GM19395 (cell line): ENCODE results near the gene DIPK1B.

Experiments
- ATAC-seq: cut with Tn5 transposase; IDR thresholded peaks from one replicate; pipeline ENCODE4 v1.9.1; 2021; ENCODE audit warnings: mild to moderate bottlenecking, moderate library complexity; ENCODE audit not compliant: unreplicated experiment

The DIPK1B gene

DNA sequence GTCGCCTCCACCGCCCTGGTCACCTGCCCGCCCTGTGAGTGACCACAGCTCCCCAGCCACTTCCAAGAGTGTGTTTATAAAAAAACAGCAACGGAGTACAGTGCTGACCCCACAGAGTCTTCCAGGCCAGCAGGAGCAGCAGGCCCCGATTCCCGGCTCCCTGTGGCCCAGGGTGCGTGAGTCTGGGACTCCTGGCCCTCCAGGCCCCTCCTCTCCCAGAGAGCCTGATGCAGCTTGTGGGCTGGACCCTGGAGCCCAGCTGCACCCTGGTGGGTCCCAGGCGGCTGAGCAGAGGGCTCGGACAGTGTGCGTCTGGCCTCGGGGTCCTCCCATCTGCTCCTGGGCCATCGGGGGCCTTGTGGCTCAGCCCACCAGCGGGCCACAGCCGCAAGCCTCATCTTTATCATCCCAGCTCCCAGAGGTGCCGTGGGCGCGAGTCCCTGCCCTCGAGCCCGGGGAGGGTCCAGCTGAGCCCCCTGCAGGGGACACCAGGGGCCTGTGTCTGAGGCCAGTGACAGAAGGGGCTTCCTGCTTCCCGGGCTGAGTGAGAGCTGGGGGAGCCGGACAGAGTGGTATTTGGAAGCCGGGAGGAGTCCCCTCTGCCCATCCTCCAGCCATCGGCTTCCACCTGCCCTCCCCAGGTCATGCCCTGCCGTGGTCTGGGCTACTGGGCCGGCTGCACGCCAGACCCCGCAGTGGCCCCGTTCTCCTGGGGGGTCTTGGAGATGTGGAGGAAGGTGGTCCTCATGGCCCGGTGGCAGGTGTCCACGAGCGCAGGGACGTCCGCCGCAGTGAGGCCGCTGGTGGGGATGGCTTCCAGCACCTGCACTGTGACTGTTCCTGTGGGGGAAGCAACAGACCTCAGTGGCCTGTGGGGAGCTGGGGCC lies 39.0 kb upstream of the DIPK1B start:
- ATAC-seq = no peak

DNA sequence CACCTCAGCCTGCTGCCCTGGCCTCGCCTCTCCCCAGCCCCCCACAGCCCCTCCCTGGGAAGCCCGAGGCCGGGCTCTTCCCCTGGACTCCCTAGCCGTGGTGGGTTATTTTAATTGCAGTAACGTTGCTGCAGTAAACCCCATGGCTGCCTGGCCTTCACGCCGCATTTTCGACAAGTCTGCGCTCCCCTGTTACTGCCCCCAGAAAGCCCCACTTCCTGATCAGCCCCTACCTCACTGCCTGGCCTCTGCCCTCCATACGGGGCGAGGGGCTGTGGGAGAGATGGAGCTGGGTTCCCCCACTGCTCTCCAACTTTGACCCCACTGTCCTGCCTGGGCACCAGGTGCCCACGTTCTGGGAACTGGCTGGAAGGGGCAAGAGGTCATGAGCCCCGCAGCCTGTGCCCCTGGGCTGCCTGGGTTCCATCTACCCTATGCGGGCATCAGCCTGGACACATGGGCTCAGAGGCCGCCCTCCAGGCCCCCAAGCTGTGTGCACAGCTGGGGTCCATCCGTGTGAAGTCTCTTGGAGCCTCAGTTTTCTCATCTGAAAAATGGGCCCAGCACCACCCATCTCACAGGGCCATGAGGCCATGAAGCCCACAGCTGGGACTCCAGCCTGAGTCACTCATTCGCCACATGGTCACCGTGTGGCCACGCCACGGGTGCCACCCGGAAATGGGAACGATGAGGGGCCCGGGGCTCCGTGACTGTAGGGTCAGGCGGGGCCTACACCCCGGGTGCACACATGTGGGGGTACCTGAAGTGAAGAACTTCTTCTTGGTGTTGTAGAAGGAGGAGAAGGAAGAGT lies 38.2 kb upstream of the DIPK1B start:
- ATAC-seq = no peak

DNA sequence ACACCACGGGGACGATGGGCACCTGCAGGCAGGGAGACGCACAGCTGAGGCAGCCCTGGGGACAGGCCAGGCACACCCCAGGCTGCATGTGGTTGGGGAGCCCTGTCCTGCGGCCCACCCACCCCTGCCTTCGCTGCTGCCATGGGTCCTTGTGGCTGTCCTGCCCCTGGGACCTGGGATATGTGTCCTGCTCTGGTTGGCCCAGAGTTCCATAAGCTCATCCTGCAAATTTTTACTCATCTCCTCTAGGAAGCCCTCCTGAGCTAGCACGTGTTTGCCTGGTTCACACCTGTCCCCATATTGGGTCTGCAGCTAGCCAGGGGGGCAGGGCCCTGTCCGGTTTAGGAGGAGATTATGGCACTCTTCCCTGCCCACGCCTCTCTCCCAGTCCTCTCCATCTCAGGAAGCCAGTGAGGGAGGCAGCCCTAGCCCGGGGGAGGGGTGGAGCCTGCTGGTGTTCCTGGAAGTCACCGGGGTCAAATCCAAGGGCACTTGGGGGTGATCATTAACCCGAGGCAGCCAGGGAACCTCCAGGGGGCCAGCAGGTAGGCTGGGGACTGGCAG lies 37.5 kb upstream of the DIPK1B start:
- ATAC-seq = no peak

DNA sequence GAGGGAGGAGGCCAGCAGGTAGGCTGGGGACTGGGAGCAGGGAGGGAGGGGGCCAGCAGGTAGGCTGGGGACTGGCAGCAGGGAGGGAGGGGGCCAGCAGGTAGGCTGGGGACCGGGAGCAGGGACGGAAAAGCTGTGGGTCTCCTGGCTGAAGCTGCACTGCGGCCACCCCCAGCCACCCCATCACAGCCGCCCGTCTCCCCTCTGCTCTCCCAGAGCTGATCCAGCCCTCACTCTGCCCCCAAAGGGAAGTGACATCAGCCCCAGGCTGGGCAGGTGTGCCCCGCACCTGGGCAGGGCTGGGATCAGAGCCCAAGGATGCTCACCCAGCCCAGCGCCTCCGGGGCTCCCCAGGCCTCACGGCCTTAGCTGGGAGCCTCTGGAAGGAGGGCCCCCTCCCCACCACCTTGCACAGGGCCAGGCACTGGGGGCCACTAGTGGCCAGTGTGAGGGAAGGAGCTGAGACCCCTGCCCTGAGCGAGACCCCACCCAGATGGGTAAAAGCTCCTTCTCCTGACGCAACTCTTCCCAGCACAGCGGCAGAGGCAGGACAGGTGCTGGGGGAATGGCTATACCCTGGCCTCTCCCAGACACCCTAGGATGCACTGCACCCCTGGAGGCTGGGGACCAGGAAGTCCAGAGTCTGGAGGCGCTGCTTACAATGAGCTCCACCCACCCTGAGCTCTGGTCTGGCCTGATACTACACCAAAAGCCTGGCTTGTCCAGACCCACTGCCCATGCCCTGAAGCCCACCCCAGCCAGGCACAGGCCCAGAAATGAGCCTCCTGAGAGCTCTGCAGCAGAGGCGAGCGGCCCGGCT lies 36.7 kb upstream of the DIPK1B start:
- ATAC-seq = no peak

DNA sequence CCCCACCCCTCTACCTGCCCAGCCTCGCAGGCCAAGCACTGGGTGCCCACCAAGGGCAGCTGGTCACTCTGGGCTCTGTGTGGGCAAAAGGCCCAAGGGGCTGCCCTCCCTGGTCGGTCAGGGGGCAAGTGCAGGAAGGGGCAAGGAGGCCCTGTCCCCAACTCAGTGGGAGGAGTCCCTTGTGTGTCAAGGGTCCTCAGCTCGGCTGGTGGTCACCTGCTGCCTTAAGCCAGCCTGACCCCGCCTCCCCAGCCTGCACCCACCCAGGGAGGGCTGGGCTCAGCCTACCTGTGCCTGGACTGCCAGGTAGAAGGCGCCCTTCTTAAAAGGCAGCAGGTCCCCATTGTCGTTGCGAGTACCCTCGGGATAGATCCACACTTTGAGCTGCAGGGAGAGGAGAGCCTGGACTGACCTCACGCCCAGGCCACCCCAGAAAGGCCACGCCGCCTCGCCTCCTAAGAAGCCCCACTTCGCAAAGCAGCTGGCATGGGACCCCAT lies 36.0 kb upstream of the DIPK1B start:
- ATAC-seq = no peak

DNA sequence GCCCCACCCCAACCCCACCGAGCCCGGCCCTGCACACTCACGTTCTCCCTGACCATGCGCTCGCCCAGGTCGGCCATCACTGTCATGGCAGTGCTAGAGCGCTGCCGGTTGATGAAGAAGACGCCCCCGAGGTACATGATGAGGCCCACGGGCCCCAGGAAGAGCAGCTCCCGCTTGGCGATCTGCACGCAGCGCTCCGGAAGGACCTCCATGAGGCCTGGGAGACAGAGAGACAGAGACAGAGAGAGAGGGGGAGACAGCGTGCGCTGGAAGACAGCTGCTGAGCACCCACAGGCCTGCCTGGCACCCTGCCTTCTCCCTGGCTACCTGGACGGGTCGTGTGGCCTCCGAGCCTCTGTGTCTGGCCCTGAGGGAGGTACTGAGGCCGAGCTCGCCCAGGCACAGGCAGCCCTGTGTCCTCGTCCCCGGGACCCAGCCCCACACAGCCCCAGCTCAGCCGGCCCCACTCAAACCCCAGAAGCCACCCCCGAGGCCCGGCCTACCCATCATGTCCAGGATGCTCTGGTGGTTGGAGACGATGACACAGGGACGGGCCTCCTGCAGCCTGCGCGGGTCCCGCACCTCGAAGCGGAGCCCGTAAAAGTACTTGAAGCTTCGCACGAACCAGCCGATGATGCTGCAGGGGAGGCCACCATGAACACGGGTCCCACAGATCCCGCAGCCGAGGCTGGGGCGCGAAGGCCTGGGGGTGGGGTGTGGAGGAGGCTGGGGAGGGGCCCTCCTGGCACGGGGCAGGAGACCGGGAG lies 35.3 kb upstream of the DIPK1B start:
- ATAC-seq = no peak

DNA sequence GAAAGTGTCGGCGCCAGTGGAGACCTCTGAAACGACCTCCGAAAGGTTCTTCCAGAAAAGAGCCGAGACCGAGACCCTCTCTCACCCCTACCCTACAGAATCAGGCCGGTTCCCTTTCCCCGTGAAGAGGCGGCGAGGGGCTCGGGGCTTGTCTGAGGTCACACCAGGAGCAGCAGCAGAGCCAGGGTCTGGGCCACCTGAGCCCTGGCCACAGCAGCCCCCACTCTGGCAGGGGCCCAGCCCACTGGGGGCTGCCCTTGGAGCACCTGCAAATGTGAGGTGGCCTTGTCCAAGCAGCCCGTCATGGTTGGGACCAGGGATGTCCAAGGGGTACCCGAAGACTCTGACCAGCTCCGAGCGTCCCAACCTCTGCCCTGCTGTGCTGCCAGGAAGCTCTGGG lies 34.3 kb upstream of the DIPK1B start:
- no peak for ATAC-seq

DNA sequence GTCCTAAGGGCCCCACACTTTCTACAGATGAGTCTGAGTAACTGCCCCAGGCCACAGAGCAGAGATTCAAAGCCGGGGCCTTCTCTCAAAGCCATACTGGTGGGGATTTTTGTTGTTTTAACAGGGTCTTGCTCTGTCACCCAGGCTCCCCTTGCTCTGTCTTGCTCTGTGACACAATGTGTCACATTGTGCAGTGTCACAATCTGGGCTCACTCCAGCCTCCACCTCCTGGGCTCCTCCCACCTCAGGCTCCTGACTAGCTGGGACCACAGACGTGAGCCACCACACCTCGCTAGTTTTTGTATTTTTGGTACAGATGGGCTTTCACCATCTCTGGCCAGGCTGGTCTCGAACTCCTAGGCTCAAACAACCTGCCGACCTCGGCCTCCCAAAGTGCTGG lies 33.7 kb upstream of the DIPK1B start:
- no peak for ATAC-seq

DNA sequence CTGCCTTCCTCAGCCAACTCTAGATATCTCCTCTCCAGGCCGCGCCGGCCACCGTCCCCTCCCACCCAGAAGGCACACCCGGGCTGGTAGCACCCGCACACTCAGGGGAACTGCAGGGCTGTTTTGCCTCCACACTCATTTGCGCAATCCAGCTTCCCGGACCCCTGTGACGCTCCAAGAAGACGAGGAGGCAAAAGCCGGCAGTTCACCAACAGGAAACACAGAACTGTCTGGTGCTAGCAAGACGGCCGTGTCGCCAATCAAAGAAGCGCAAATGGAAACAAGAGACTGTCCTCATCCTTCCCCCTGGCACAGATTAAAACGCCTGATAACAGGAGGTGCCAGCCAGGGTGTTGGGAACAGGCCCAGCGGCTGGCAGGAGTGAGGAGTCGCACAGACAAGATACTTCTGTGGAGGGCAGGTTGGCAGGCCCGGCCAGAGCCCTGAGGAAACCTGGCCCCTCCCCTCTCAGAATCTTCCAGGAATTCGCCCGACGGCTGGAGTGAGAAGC lies 32.9 kb upstream of the DIPK1B start:
- ATAC-seq = no peak

DNA sequence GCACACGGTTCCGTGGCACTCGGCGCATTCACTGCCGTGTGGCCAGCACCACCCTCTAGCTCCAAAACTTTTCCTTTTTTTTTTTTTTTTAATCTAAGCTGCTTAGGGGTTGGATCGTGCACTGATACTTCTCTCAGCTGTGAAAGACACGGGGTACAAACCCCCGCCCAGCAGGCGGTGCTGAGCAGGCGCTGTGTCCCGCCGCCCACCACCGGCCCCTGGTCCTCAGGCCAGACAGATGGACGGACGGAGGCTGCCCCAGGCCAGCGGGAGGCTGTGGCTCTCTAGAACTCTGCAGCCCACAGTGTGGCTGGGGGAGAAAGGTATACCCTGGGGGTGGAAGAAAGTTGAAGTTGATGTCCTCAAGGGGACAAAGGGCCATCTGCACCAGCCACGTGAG lies 31.3 kb upstream of the DIPK1B start:
- ATAC-seq = no peak

DNA sequence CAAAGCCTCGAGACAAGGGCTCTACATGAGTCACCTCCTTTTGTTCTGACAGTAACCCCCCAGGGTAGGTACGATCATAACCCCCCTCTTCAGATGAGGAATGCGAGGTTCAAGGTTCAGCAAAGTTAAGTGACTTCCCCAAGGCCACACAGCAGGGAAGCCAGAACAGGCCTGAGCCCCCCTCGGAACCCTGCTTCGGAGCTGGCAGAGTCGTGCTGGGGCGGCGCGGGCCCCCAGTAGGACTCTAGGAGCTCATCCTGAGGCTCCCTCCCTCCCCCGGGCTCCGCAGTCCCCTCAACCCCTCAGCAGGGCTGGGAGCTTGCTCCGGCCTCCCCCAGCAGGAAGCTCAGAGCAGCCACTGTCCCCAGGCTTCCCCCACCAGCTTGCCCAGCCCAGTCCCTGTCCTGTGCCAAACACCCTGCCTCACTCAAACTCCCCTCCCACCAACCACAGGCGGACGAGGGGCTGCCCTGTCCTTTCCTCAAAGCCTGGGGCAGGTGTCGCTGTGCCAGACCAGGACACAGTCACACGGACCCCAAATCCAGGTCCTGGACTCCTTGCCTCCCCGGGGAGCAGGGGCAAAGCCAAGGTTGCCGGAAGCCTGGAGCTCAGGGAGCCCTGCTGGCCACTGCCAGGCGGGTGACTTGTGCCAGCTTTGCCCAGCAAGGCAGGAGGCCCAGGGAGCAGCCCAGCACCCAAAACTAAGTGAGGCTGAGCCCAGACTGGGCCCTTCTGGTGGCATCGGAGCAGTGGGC lies 30.2 kb upstream of the DIPK1B start:
- no peak for ATAC-seq

DNA sequence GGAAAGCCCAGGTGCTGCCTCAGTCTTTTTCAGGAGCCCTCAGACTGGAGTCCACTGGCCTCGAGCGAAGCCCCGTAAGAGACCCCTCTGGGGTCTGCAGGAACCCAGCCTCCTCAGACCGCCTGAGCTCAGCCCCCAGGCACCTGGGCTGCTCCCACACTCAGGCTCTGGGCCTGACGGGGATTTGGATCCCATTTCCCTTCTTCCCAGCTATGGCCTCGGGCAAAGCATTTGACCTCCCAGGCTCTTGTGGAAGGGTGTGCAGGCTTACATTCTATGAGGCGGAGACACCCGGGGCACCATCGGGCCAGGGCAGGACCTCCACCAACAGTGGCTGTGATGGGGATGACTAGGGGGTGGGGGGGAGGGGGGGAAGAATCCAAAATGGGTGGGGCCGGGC lies 29.7 kb upstream of the DIPK1B start:
- no peak for ATAC-seq

DNA sequence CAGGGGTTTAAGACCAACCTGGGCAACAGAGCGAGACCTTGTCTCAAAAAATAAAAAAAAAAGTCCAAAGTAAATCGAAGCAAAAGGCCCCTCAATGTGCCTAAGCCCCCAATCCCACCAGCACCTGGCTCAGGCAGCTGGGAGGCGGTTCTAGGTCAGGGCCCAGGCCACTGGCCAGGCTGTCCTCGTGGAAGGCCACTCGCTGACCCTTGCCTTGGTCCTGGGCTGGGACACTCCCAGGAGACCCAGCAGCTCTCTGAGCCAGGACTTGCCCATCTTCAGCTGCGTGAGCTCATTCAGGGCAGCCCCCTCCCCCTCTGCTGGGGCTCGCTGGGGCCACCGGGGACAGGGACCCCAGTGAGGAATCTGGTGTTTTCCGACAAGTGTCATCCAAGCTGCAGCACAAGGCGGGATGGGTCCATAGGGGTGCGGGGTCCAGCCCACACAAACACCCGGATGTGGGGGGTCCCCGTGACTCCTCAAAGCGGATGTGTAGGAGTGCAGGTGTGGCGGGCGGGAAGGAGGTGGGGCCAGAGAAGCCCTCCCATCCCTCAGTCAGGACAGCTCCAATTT lies 29.1 kb upstream of the DIPK1B start:
- no peak for ATAC-seq

DNA sequence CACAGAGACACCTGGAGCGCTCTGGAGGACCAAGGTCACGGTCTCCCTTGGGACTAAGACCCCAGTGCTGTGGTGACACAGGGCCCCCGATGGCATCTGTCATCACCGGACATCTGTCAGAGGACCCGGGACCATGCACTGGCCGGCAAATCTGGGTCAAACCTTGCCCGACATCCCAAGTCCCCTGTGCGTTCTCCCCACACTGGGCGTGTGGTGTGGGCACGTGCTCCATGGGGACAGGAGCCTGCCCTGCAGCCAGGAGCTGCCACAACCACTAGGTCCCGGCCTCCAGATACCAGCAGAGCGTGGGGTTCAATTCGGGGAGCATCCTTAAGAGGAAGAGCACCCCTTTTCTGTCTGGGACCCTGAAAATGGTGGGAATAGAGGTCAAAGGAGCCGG lies 28.6 kb upstream of the DIPK1B start:
- ATAC-seq = no peak

DNA sequence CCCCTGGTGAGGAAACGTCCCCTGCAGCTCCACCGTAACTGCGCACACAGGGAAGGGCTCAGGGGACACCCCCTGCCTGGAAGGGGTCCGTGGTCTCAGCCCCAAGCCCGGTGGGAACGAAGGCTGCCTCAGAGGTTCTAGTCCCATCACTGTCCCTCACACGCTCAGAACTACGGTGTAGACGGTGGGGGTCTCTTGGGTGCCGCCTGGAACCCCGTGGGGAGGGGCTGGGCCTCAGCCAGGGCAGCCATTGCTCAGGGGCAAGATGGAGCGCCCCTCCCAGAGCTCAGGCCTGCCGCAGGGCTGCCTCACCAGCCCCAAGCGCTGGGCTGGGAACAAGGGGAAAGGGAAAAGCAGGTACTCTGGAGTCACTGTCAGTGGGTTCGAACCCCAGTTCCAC lies 28.0 kb upstream of the DIPK1B start:
- no peak for ATAC-seq

DNA sequence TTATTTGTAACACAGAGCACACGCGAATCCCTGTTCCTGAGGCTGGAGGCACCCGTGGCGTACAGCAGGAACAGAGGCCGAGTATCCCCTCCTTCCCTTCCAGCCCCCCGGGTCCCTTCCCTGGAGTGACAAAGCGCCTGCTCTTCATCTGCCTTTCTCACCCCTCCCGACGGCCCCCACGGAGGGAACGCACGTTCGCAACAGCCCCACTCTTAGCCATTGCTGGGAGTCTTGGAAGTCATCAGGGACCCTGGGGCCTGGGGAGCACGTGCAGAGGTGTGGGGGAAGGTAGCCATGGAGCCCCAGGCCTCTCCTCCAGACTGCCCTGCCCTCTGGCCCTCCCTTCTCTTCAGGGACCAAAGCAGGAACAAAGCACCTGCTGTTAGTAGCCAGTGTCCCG lies 27.6 kb upstream of the DIPK1B start:
- ATAC-seq = no peak

DNA sequence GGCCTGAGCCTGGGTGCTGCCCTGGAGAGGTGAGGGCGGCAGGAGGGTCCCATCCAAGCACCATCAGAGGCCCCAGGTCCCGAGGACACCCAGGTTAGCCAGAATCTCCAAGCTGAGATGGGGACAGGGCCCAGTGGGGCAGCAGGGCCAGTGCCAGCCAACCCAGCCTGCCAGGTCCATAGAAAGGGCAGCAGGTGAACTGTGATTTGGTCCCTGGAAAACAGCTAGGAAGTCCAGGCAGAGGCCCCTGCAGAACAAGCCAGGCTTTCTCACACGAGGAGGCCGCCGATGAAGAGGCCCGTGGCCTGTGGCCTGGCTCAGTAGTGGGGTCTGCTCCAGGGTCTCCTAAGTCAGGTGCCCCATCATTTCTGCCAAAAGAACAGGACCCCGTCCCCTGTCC lies 27.2 kb upstream of the DIPK1B start:
- no peak for ATAC-seq

DNA sequence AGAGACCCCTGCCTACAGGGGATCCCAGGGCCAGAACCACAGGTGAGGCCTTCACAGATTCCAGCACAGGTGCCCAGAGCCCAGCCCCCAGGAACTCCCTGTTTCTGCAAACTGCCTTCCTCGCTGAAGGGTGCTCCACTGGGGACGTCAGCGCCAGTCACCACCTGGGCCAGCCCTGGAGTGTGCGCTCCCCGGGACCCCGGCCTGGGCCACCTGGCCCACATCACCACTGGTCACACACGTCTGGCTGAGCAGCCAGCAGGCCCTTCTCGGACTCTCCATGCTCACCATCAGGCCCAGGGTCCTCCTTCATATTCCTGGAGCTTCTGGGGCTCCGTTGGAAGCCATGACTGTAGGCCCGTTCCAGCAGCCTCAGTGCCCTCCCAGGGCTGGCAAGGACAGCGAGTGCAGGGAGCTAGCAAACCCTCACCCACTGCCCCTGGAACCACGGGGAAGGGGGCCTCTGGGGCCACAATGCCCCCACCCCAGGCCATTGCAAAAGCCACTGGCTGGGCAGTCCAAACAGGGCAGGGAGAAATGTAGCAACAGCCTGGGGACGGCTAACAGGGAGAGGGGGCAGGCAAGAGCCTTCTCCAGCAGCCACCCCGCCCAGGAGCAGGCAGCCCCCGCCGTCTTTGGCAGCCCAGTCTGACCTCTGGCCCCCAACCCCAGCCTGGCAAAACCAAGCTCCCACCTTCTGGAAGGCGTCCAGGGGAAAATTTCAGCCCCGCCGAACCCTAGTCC lies 26.4 kb upstream of the DIPK1B start:
- no peak for ATAC-seq
